22Rv1 (cell line): ENCODE measurements around the gene CFAP99.

Experiments used
- ZFX ChIP-seq: fragments of 450-650 bp; IDR thresholded peaks from 2 replicates; pipeline ENCODE4 v1.6.1; 2017; ENCODE audit warnings: antibody characterized with exemption, borderline replicate concordance
- TF ChIP-seq, protein P1 (sequence below): fragments of 450-650 bp; IDR thresholded peaks from 2 replicates; pipeline ENCODE4 v1.5.1; 2017; ENCODE audit warnings: mild to moderate bottlenecking

DNA sequence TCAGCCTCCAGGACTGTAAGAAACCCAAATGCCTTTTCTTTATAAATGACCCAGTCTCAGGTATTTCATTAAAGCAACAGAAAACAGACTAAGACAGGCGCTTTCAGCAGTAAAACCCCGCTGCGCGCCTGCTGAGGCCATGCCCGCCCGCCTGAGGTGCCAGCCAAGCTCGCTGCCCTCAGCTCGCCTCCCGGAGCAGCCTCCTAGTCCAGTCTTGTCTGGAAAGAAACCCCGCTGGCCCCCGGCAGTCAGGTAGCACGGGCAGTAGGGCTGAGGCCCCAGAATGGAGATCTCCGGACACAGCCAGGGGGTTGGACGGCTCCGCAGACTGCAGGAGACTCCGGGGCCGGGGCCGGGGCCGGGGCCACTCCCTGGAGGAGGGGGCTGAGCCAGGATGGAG, 32.0 kb upstream of the CFAP99 start:
- TF ChIP-seq, protein P1, sequence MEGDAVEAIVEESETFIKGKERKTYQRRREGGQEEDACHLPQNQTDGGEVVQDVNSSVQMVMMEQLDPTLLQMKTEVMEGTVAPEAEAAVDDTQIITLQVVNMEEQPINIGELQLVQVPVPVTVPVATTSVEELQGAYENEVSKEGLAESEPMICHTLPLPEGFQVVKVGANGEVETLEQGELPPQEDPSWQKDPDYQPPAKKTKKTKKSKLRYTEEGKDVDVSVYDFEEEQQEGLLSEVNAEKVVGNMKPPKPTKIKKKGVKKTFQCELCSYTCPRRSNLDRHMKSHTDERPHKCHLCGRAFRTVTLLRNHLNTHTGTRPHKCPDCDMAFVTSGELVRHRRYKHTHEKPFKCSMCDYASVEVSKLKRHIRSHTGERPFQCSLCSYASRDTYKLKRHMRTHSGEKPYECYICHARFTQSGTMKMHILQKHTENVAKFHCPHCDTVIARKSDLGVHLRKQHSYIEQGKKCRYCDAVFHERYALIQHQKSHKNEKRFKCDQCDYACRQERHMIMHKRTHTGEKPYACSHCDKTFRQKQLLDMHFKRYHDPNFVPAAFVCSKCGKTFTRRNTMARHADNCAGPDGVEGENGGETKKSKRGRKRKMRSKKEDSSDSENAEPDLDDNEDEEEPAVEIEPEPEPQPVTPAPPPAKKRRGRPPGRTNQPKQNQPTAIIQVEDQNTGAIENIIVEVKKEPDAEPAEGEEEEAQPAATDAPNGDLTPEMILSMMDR = no peak
- no peak for TF ChIP-seq ZFX
